NCI-H1105 treated with DMSO at 0.1 percent for 48 hours (cell line): Measurements from ENCODE around the gene LINC01488.

Source experiments
- DNase-seq: peaks from one replicate; lab custom pipeline; 2025; lab: John Stamatoyannopoulos, UW

The LINC01488 gene

DNA sequence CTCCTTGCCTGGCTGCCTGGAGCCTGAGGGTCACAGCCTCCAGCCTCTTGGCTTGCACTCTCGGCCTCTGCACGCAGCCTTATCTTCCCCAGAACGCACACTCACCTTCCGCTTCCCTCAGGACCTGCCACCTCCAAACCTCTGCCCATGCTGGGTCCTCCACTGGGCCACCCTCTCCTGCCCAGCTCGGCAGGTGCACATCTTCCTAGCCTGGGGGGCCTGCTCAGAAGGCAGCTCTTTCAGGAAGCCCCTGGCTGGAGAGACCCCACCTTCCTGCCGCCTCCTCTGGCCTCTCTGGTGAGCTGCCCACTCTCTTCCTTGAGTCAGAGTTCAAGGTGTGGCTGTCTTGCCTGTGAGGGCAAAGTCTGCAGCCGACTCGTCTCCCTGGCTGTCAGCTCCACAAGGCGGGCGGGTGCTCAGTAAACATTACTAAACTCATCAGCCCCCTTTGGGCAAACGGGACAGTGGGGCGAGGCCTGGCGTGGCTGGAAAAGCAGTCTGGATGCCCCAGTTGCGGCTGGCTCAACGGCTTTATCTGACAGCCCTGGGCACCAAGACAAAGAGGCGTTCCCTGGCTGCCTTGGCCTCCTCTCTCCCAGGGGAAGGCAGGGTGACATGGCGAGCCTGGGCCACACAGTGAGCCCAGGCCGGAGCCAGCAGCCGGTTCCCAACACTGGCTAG is 1.7 kb upstream of the LINC01488 start:
- DNase-seq = no peak

DNA sequence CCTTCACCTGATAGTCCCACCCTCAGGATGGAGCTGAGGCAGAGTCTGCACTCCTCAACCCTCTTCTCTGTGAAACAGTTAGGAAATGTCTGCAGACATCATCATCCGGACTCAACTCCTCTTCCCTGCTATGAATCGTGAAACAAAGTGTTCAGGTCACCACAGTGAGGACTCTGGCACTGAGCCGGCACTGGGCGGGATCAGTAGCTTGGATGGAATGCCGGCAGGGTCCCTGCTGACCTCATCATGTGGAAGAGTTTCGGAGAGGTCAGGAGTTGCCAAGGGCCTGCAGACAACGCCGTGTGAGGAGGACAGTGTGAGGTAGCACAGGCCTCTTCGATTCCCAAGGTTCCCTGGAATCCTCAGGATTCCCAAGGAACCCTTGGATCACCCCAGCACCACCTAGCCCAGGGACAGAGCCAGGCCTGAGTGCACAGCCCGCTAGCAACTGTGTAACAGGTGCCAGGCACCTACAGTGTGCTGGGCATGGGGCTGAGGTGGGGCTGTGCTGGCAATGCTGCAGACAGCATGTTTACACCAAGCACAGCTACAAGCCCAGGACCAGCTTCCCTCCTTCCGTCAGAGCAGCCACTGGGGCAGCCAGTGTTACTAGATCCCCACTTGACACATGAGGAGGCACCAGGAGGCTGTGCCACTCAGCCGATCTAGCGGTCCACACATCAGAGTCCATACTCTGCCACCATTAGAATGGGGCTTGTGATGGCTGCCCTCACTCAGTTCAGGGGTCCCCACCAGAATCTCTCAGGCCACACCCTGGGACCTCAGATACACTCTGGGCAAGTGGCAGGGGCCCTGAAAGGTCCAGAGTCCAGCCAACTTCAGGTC is 693 bp upstream of the LINC01488 start:
- DNase-seq = no peak

DNA sequence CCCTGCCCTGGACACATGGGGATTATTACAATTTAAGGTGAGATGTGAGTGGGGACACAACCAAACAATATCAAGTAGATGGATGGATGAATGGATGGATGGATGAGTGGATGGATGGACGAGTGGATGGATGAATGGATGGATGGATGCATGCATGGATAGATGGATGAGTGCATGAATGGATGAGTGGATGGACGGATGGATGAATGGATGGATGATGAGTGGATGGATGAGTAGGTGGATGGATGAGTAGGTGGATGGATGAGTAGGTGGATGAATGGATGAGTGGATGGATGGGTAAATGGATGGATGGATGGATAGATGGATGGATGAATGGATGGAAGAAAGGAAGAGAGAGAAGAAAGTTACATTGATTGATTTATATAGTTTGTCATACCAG is 859 bp downstream of the LINC01488 start:
- no peak for DNase-seq

DNA sequence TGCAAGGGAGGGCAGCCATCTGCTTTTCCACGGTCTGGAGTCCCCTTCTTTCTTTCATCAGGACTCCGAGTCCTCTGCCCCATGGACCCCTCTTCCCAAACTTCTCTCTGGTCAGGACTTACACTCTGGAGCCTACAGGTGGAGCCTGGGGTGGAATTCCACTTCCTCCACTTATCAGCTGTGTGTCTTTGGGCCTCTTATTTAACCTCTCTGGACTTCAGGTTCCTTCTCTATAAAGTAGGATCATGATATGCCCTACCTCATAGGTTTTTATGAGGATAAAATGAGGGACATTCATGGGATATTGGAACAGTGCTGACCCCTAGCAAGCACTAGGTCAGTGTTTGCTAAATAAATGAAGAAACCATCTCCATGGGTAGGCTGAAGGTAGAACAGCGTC is 1.7 kb downstream of the LINC01488 start:
- no peak for DNase-seq

DNA sequence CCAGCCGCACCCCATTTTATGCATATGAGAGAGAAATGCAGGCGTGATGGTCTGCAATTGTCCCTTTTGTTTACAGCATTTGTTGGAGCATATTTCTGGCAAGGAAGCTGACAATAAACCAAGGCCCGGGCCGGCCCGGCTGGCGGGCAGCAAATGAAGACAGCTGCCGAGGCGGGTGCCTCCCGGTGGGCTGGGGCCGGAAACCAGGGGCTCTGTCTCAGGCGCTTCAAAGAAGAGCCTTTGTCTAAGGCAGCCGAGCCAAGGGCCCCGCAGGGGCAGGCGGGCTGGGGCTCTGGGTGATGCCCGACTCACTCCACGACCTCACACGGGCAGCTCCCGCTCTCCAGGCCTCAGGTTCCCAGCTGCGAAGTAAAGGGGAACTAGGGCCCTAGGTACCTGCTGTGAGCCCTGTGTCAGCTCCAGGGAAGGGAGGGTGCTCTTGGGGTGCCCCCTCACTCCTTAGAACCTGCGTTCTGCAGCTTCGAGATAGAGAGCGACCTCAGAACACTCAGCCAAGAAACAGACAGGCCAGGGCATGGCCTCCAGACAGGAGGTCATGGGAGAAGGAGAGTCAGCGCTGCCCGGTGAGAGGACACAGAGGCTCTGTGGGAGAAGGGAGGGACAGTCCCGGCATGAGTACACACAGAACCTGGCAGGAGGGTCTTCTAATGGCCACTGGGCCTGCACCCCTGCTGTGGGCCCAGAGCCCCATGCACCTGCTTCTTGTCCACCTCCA is 2.4 kb downstream of the LINC01488 start:
- DNase-seq = no peak

DNA sequence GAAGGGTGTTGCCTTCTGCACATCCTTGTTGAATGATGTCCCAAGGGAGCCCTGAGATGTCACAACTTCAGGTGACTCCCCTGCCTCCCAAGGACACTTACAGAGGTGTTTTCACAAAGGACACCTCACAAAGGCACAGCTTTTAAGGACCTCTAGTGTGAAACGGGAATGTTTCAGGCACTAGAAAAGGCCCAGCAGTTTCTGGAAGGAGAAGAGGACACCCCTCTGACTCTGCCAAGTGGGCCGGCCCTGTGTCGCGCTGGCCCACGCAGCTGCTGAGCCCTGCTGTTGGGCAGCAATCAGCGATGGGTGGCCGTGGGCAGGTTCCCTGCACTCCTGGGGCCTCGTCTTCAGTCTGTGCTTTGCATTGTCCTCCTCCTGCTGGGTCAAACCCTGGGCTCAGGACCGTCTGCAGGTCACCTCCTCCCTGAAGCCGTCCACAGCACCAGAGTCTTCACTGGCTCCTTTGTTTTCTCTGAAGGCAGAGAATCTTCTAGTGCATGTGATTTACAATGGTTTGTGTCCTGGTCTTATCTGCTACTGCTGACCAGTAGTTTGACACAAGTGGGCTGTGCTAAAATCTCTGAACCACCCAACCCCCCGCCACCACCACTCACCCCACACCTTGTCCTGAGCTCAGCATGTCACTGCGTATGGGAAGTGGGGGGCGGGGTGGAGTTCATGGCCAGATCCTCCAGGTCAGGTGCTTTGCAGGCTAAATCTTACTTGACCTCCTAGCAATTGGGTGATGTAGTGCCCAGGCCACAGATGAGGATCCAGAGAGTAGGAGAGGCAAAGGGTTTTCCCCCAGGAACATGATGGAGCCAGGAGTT is 3.2 kb downstream of the LINC01488 start:
- no peak for DNase-seq

DNA sequence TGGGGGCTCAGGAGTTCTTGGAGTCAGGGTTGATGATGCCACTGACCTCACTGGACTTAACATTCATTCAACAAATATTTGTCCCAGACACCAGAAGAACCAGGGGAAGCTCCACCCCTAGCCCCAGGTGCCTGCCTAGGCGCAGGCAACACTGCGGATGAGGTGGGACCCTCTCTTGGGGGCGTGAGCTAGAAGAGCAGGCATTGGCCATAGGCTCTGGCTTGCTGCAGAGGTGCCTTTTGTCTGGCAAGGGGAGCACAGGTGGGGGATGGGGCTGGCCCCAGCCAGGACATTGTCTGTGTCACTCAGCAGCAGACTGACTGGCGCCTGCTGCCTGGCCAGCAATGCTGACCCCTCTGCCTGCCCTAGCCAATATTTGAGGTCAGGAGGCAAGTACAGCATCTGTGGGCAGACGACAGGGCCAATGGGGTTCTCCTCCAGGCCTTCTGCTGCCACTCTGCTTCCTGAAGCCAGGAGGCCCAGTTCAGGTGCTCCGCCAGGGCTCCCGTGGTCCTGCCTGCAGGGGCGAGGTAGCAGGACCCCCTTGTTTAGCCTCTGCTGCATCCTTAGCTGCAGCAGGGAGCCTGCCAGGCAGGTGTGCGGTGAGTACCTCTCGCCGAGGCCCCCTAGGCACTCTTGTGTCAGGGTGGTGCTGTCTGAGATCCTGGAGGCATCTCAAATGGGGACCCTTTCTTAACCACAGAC is 4.0 kb downstream of the LINC01488 start:
- no peak for DNase-seq

DNA sequence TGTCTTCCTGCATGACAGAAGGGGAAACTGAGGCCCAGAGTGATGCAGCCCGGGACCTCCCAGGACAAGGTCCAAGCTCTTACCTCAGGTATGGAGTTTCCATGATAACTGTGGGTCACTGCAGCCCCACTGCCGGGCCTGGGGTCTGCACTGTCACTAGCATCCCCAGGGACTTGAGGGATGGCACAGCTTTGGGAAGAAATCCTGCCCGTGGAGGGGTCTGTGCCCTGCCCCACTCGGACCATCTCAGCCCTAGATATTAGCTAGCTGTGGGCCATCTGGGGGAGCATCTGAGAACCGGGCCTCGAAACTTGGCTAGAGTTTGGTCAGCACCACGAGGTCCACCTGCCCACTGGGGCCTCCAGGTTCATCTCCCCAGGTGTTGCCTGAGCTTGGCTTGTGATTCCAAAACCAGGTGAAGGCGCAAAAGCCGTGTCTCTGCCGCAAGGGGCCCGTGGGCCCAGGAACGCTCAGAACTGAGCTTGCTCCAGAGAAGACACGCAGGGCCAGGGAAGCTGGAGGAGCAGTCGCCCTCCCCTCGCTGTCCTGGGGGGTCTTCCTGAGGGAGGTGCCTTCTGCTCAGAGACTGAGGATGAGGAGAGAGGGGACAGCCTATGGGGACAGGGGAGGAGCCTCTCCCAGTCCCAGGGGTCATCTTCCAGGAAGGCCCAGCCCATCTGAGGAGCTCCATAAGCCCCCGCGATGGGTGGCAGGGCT is 4.8 kb downstream of the LINC01488 start:
- no peak for DNase-seq

DNA sequence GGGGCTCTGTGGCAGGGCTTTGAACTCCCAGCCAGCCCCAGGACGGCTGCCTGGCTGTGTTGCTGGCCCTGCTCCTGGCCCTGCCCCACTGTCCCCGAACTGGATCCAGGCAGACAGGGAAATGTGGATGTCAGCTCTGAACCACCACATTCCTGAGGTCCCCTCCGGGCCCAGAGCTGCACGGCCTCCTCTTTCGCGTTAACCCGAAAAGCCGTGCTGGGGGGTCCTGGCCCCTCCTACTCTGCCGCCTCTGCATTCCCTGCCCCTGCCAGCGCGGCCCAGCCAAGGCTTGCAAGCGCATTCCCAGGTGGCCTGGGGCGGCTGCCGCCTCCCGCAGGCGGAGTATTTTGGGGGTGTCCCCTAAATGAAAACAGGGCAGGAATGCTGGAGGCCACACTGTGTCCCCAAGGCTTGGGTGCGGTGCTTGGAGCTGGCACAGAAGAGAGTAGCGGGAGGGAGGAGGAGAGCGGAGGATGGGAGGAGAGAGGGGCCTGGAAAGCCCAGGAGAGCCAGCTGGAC is 5.4 kb downstream of the LINC01488 start:
- DNase-seq = no peak

DNA sequence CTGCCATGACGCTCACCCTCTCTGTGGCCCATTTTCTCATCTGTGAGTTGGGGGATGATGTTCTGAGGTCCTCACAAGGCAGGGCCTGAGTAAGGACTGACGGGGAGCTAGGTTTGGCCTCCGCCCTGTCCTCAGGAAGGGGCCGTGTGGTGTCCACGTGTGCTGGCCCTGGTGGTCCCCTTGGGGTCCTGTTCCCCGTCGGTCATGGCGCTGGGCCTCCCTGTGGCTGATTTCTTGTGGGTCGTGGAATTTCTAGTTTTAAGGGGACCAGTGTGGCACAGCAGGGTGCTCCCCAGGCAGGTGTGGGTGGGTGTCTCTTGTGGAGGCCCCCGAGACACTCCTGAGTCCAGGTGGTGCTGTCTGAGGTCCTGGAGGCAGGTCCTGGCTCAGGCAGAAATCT is 5.9 kb downstream of the LINC01488 start:
- DNase-seq = no peak

DNA sequence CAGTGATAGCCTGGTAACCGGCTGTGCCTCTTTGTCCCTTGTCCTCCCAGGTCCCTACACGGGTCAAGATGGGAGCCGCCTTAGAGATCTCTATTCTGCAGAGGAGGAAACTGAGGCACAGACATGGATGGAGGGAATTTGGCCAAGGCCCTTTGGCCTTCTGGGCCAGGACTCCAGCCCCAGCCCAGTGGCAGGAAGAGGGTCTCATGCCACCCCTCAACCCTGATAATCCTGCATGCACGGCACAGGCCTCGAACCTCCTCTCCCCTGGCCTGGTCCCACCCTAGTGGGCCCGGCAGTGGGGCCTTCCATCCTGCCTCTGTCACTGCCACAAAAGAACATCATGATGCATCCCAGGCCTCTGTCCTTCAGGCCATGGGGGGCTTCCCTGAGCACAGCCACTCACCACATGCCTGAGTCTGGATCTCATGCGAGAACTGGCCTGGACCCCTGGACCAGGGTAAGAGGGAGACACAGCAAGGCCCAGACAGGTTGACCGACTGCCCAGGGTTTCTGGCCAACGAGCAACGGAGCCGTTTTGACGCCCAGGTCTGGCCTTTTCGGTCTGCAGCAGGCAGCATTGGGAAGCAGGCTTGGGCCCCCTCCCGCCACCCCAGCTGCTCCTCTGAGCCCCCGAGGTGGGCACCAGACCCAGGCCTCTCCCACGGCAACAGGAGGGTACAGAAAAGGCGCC is 6.5 kb downstream of the LINC01488 start:
- no peak for DNase-seq

DNA sequence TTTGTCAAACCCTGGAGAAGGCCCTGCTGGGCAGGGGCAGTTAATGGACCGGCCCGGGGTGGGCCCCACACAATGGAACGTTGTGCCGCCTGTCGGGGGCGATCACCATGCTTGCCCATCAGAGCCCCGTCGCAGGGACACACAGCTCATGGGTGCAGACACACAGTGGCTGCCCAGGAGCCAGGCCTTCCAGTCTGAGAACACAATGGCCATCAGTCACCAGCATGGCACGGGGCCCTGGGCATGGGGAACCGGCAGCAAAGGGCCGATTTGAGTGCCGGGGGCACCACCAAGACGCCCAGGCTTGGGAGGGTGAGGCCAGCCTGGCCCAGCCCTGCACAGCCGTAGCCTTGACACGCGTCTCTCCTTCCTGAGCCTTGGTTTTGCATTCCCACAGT is 7.1 kb downstream of the LINC01488 start:
- no peak for DNase-seq

DNA sequence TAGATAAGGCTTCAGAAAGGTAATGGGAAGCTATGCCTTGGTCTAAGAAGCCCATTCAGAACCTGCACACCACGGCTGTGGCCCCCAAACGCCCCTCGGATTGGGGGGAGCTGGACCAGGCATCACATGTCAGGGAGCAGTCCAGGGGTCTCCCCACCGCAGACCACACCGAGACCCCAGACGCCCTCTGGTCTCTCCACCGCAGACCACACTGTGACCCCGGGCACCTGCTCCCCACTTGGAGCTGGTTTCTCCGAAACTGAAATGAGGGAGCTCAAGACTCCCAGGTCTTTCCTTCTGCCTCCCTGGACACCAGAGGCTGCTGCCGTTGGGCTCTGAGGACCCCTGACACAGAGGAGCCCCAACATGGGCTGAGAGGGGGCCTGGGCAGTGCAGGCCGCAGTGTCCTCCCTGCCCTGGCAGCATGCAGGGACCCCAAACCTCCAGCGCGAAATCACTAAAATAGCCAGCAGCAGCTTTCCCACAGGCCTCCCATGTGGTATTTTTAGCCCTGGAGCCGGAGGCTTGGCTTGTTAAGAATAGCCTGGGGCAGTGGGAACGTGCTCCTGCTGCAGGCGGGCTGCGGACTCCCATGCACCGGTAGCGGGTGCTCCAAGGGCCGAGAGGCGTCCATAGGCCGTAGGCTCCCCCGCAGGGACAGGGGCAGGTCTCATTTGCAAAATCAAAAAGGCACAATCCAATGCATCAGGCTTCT is 7.7 kb downstream of the LINC01488 start:
- no peak for DNase-seq

DNA sequence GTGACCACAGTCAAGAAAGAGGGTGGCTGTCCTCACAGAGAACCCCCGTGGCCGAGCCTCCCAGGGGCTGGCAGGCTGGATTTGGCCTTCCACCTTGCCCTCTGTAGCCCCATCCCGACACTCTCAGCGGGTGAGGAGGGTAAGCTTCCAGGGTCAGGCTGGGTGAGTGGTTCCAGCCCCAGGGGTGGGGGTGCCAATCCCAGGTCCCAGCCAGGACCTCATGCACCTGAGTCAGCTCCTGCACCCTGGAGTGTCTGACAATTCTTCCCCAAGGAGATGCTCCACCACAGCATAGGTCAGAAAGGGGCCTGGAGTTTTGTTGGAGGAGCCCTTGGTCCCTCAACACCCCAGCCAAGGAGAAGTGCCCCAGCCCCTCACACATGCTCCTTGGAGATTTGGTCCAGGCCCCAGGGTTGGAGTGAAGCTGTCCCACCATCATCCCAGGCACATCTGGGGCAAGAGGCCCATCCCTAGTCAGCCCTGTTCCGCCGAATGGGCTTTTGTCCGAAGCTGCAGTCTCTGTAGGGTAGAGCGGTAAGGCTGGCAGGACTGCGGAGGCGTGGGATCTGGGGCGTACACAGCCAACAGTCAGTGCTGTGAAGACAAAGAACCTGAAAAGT is 8.4 kb downstream of the LINC01488 start:
- no peak for DNase-seq

DNA sequence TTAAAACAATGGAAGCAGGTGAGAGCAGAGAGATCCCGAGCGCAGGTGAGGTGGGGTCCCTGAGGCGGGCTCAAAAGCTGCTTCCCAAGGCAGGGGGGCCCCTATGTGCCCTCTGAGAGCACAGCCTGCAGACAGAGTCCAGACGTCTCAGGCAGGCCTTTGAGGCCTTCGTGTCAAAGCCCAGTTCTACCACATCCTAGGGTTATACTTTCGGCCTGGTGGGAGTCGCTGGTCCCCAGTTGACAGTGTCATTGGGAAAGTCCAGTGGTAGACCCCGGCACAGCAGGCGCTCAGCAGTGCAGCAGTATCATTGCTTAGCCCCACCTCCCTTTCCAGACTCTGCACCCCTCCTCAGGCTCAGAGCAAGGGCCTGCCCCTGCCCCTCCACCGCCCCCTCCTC is 9.1 kb downstream of the LINC01488 start:
- no peak for DNase-seq

DNA sequence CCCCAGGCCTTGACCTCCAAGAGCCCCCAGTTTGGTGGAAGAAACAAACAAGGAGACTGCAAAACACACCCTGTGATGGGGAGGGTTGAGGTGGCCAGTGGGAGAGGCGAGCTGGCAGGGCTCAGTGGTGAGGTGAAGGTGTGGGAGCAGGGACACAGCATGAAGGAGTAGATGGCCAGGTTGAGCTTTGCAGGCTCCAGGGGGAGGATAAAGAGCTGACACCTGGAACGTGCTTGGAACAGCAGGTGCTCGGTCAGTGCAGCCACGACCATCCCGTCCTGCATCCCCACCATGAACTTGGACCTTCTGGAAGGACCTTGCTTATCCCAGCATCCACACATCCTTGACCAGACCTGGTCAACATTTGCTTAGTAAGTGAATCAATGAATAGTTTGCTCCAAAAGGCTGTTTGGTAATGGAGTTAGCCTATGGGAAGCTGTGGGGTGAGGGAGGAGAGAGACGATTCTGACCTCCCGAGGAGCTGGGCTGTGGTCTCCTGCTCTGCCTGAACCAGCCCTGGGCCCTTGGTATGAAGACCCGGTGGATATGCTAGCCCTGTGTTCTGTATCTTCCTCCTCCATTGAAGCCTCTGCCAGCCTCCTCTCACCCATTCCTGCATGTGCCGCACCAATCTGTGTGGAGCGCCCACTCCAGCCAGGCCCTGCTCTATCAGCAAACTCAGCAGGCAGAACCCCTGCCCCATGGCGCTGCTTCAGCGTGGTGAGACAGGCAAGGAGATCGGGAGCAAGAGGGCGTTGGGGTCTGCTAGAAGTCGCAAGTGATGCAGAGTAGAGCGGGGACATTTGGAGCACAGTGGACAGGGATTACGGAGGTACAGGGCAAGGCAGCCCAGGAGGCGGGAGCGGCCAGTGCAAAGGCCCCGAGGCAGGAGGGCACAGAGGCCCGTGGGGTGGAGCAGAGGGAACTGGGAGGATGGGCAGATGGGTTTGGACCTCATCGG is 9.9 kb downstream of the LINC01488 start:
- no peak for DNase-seq

DNA sequence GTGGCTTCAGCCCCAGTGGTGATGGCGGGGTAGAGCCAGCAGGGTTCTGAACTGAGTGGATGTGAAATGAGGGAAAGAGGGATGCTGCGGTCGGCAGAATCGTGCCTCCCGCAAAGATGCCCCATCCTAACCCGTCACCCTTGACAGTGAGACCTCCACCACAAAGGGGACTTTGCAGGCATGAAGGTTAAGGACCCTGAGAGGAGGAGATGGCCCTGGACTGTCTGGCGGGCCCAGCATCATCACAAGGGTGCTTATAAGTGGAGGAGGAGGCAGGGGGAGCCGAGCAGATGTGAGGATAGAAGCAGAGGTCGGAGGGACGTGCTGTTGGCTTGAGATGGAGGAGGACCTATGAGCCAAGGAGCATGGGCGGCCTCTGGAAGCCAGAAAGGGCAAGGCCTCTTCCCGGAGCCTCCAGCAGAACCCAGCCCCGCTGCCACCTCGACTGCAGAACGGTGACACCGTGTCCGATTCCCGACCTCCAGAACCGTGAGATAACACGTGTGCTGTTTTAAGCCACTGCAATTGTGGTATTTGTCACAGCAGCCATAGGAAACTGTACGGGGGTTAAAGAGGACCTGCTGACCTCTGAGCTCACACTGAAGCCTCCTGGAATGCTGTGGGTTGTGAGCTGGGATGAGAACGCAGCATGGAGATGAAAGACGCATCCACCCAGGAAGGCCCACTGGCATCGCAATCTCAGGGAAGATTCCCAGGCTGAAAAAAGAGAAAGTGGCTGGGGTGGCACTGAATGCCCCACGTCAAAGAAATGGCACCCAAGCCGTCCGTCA is 10.9 kb downstream of the LINC01488 start:
- no peak for DNase-seq
